ENCODE measurements around the gene TIAM1.

The TIAM1 gene

DNA sequence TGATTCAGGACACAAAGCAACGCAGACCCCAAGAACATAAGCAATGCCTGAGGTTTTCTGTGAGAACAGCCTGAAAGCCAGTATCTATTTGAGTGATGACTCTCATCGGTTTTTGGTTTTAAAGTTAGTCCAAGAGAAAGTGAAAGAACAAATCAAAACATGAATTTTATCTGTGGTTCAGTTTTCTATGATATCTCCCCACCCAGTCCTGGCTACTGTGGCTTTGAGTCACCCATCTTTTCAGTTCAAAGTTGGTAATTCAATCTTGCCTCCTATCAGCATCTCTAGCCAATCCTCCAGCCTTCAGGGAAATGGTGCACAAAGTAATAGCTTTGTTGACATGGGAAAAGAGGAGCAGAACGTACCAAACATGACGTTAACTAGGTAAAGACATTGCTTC, 265.3 kb downstream of the TIAM1 start:
- Histone ChIP-seq H3K36me3 (ENCODE audit: insufficient read depth, low read length) (no peaks in the 10 kb centered on the region), H3K9ac (ENCODE audit: low read depth, low read length) (no peak overlapping the region), H3K4me2 (ENCODE audit: insufficient read depth, low read length) (no peak overlapping the region), H2AFZ (ENCODE audit: low read depth, low read length) (no peak overlapping the region), H3K4me3 (ENCODE audit: low read depth in 1 of 2, low read length in 2 of 2) (no peak overlapping the region), H3K4me1 (ENCODE audit: insufficient read depth, low read length) (no peaks in the 10 kb centered on the region), H3K79me2 (ENCODE audit: insufficient read depth, low read length) (no peaks in the 10 kb centered on the region), H3K27ac (ENCODE audit: low read length) (no peak overlapping the region), H4K20me1 (ENCODE audit: insufficient read depth, low read length) (no peaks in the 10 kb centered on the region), H3K27me3 (ENCODE audit: insufficient read depth, low read length, poor library complexity) (peaks cover 7% of the 10 kb centered on the region), H3K9me3 (ENCODE audit: insufficient read depth, low read length, severe bottlenecking) (no peaks in the 10 kb centered on the region)
- no peak for DNase-seq
- TF ChIP-seq, protein P1, sequence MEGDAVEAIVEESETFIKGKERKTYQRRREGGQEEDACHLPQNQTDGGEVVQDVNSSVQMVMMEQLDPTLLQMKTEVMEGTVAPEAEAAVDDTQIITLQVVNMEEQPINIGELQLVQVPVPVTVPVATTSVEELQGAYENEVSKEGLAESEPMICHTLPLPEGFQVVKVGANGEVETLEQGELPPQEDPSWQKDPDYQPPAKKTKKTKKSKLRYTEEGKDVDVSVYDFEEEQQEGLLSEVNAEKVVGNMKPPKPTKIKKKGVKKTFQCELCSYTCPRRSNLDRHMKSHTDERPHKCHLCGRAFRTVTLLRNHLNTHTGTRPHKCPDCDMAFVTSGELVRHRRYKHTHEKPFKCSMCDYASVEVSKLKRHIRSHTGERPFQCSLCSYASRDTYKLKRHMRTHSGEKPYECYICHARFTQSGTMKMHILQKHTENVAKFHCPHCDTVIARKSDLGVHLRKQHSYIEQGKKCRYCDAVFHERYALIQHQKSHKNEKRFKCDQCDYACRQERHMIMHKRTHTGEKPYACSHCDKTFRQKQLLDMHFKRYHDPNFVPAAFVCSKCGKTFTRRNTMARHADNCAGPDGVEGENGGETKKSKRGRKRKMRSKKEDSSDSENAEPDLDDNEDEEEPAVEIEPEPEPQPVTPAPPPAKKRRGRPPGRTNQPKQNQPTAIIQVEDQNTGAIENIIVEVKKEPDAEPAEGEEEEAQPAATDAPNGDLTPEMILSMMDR (IDR thresholded peaks at IDR 0.05; ENCODE audit: borderline replicate concordance, extremely low read depth, low read length, poor library complexity, severe bottlenecking), result no peak
- TF ChIP-seq EZH2 (IDR thresholded peaks at IDR 0.05; ENCODE audit: borderline replicate concordance, low read depth, low read length, severe bottlenecking), result no peak
- no peak for ATAC-seq (ENCODE audit: insufficient read depth, low read depth)

GRCh38 chr21:31078216-31078615, 265.8 kb downstream of the TIAM1 start:
- Histone ChIP-seq H3K4me3 (ENCODE audit: low read depth in 1 of 2, low read length in 2 of 2) (no peak overlapping the region), H3K27me3 (ENCODE audit: insufficient read depth, low read length, poor library complexity) (peaks cover 7% of the 10 kb centered on the region), H3K9ac (ENCODE audit: low read depth, low read length) (no peak overlapping the region), H3K27ac (ENCODE audit: low read length) (no peak overlapping the region), H3K4me1 (ENCODE audit: insufficient read depth, low read length) (no peaks in the 10 kb centered on the region), H2AFZ (ENCODE audit: low read depth, low read length) (no peak overlapping the region), H3K36me3 (ENCODE audit: insufficient read depth, low read length) (no peaks in the 10 kb centered on the region), H4K20me1 (ENCODE audit: insufficient read depth, low read length) (no peaks in the 10 kb centered on the region), H3K79me2 (ENCODE audit: insufficient read depth, low read length) (no peaks in the 10 kb centered on the region), H3K9me3 (ENCODE audit: insufficient read depth, low read length, severe bottlenecking) (no peaks in the 10 kb centered on the region), H3K4me2 (ENCODE audit: insufficient read depth, low read length) (no peak overlapping the region)
- DNase-seq (no peak), ATAC-seq (ENCODE audit: insufficient read depth, low read depth) (no peak)
- no peak for TF ChIP-seq EZH2 (IDR thresholded peaks at IDR 0.05; ENCODE audit: borderline replicate concordance, low read depth, low read length, severe bottlenecking)
- TF ChIP-seq, protein P1 (IDR thresholded peaks at IDR 0.05; ENCODE audit: borderline replicate concordance, extremely low read depth, low read length, poor library complexity, severe bottlenecking), result no peak

DNA sequence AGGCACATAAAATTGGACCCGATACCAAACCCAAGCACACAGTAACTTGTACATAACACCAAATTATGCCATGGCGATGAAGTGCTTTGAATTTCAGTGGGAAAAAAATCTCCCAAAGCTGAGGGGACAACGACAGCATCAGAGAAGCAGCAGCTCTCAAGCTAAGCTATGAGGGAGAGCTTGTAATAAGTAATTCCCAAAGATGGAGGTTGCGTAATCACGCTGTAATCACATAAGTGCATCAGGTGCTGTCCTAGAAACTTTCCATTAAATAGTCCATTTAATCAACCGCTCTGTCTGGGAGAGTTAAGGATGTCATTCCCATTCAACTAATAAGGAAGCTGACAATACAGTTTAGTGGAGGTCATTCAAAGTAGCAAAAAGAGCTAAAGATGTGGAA, 268.2 kb downstream of the TIAM1 start:
- no peak for ATAC-seq (ENCODE audit: insufficient read depth, low read depth)
- no peak overlapping the region for H3K9ac ChIP-seq (ENCODE audit: low read depth, low read length)
- no peaks in the 10 kb centered on the region for H3K79me2 ChIP-seq (ENCODE audit: insufficient read depth, low read length)
- H3K9me3 ChIP-seq (ENCODE audit: insufficient read depth, low read length, severe bottlenecking), result no peaks in the 10 kb centered on the region
- H3K36me3 ChIP-seq (ENCODE audit: insufficient read depth, low read length), result no peaks in the 10 kb centered on the region
- TF ChIP-seq, protein P1 (IDR thresholded peaks at IDR 0.05; ENCODE audit: borderline replicate concordance, extremely low read depth, low read length, poor library complexity, severe bottlenecking), result no peak
- TF ChIP-seq EZH2 (IDR thresholded peaks at IDR 0.05; ENCODE audit: borderline replicate concordance, low read depth, low read length, severe bottlenecking), result no peak
- H3K4me2 ChIP-seq (ENCODE audit: insufficient read depth, low read length), result no peak overlapping the region
- no peaks in the 10 kb centered on the region for H4K20me1 ChIP-seq (ENCODE audit: insufficient read depth, low read length)
- H3K4me3 ChIP-seq (ENCODE audit: low read depth in 1 of 2, low read length in 2 of 2), result no peak overlapping the region
- H3K27me3 ChIP-seq (ENCODE audit: insufficient read depth, low read length, poor library complexity), result peaks cover 13% of the 10 kb centered on the region
- no peak overlapping the region for H2AFZ ChIP-seq (ENCODE audit: low read depth, low read length)
- DNase-seq, result no peak
- H3K4me1 ChIP-seq (ENCODE audit: insufficient read depth, low read length), result no peaks in the 10 kb centered on the region
- H3K27ac ChIP-seq (ENCODE audit: low read length), result no peak overlapping the region

DNA sequence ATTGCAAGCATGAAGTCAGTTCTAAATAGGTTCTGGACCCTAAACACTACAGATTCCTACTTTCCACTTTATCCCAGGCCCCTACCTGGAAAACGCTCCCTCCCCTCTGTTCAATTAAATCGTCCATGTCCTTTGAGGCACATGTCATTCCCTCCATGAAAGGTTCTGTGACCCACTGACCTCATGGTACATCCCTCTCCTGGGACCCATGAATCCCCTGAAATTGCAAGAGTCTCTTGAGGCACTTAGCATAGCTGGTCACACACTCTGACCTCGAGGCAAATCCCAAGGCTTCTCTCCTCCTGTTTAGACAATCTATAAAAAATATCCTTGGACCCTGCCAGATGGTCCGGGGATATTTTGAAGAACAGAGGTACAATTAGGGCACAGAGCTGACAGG, 271.5 kb downstream of the TIAM1 start:
- Histone ChIP-seq H3K4me1 (ENCODE audit: insufficient read depth, low read length) (no peaks in the 10 kb centered on the region), H3K9me3 (ENCODE audit: insufficient read depth, low read length, severe bottlenecking) (no peaks in the 10 kb centered on the region), H3K4me3 (ENCODE audit: low read depth in 1 of 2, low read length in 2 of 2) (no peak overlapping the region), H3K9ac (ENCODE audit: low read depth, low read length) (no peak overlapping the region), H3K27me3 (ENCODE audit: insufficient read depth, low read length, poor library complexity) (peaks cover 8% of the 10 kb centered on the region), H3K79me2 (ENCODE audit: insufficient read depth, low read length) (no peaks in the 10 kb centered on the region), H3K4me2 (ENCODE audit: insufficient read depth, low read length) (no peak overlapping the region), H4K20me1 (ENCODE audit: insufficient read depth, low read length) (no peaks in the 10 kb centered on the region), H3K36me3 (ENCODE audit: insufficient read depth, low read length) (no peaks in the 10 kb centered on the region), H2AFZ (ENCODE audit: low read depth, low read length) (no peak overlapping the region), H3K27ac (ENCODE audit: low read length) (no peak overlapping the region)
- no peak for DNase-seq
- TF ChIP-seq EZH2 (IDR thresholded peaks at IDR 0.05; ENCODE audit: borderline replicate concordance, low read depth, low read length, severe bottlenecking), result no peak
- TF ChIP-seq, protein P1 (IDR thresholded peaks at IDR 0.05; ENCODE audit: borderline replicate concordance, extremely low read depth, low read length, poor library complexity, severe bottlenecking), result no peak
- no peak for ATAC-seq (ENCODE audit: insufficient read depth, low read depth)

All from DND-41 (cell line).